GM23338 (cell line): Measurements from ENCODE around the gene MFGE8.

ENCODE experiments used
- CREB1 ChIP-seq: fragments of 250-450 bp; sonication (Bioruptor Pico); IDR thresholded peaks from 2 replicates; pipeline ENCODE4 v1.5.0; 2020; ENCODE audit warnings: low read depth, mild to moderate bottlenecking, moderate library complexity
- EZH2 ChIP-seq: fragments of 200-600 bp; sonication (generic); IDR thresholded peaks from one replicate; pipeline ENCODE4 v1.8.0; 2017; ENCODE audit warnings: antibody characterized with exemption, mild to moderate bottlenecking, low read depth; ENCODE audit not compliant: unreplicated experiment
- EZH2phosphoT487 ChIP-seq: fragments of 200-600 bp; sonication (generic); IDR thresholded peaks from one replicate; pipeline ENCODE4 v1.8.1; 2018; ENCODE audit warnings: antibody characterized with exemption; ENCODE audit not compliant: unreplicated experiment
- JUNB ChIP-seq: IDR thresholded peaks from one replicate; pipeline ENCODE4 v1.6.1; 2016; ENCODE audit warnings: antibody characterized with exemption; ENCODE audit not compliant: unreplicated experiment
- NANOG ChIP-seq: IDR thresholded peaks from 2 replicates; pipeline ENCODE4 v1.6.1; 2016; ENCODE audit warnings: antibody characterized with exemption, borderline replicate concordance
- POLR2AphosphoS5 ChIP-seq: IDR thresholded peaks from 2 replicates; pipeline ENCODE4 v1.6.1; 2016; ENCODE audit warnings: antibody characterized with exemption, low read depth
- REST ChIP-seq: IDR thresholded peaks from one replicate; pipeline ENCODE4 v1.6.1; 2018; ENCODE audit warnings: antibody characterized with exemption; ENCODE audit not compliant: unreplicated experiment
- STAT1 ChIP-seq: IDR thresholded peaks from one replicate; pipeline ENCODE4 v1.6.1; 2016; ENCODE audit warnings: antibody characterized with exemption; ENCODE audit not compliant: unreplicated experiment
- ZNF331 ChIP-seq: fragments of 250-450 bp; sonication (Bioruptor Pico); IDR thresholded peaks from 2 replicates; pipeline ENCODE4 v1.5.0; 2020; ENCODE audit warnings: low read depth, mild to moderate bottlenecking, moderate library complexity
- ZNF462 ChIP-seq: fragments of 250-450 bp; sonication (Bioruptor Pico); IDR thresholded peaks from 2 replicates; pipeline ENCODE4 v1.5.0; 2020; ENCODE audit warnings: mild to moderate bottlenecking, moderate library complexity
- TF ChIP-seq, protein P1 (sequence below), 2 experiments: fragments of 200-600 bp in 1 of 2; sonication (generic) in 1 of 2; conservative IDR thresholded peaks; 2 replicates each; pipeline versions ENCODE4 v1.5.1 to v1.6.1; 2016 to 2017; ENCODE audit warnings: antibody characterized with exemption in 2 of 2, low read depth in 2 of 2, mild to moderate bottlenecking in 2 of 2, moderate library complexity in 1 of 2

DNA sequence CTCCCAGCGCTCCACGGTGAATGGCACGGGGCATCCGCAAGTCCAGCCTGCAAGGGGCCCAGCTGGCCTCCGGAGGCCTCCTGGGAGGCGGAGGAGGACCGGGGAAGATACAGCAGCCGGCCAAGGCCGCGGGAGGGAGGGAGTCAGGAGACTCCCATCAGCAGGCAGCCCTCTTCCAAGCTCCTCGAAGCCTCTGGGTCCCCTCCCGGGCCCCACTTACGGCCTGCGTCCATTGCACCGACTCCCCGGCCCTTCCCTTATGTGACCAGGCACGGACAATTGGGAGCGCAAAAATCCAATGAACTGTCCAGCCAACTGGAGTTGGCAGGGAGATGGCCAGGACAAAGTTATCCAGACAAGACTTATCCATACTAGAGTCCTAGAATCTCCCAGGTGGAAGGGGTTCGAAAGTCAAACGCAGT lies 668 bp downstream of the MFGE8 start:
- TF ChIP-seq REST (no peak), ZNF331 (no peak), ZNF462 (CRISPR knock-in tag) (no peak), EZH2phosphoT487 (no peak), POLR2AphosphoS5 (no peak), EZH2 (no peak), NANOG (no peak), JUNB (no peak), CREB1 (CRISPR knock-in tag) (no peak), STAT1 (no peak)
- TF ChIP-seq, protein P1, sequence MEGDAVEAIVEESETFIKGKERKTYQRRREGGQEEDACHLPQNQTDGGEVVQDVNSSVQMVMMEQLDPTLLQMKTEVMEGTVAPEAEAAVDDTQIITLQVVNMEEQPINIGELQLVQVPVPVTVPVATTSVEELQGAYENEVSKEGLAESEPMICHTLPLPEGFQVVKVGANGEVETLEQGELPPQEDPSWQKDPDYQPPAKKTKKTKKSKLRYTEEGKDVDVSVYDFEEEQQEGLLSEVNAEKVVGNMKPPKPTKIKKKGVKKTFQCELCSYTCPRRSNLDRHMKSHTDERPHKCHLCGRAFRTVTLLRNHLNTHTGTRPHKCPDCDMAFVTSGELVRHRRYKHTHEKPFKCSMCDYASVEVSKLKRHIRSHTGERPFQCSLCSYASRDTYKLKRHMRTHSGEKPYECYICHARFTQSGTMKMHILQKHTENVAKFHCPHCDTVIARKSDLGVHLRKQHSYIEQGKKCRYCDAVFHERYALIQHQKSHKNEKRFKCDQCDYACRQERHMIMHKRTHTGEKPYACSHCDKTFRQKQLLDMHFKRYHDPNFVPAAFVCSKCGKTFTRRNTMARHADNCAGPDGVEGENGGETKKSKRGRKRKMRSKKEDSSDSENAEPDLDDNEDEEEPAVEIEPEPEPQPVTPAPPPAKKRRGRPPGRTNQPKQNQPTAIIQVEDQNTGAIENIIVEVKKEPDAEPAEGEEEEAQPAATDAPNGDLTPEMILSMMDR (conservative IDR thresholded peaks at IDR 0.05; ENCODE audit: low read depth in 2 of 2) = no peak
